HG03457 (cell line): Measurements from ENCODE around the gene LCN9.
"Not testable (repeated sequence)": the region's sequence is repeated elsewhere in the genome, so short reads cannot be mapped to it uniquely, and the experiment has no call there.

Experiments used
- ATAC-seq: cut with Tn5 transposase; IDR thresholded peaks from one replicate; pipeline ENCODE4 v1.9.1; 2021; ENCODE audit warnings: moderate number of reproducible peaks; ENCODE audit not compliant: unreplicated experiment

The LCN9 gene, protein sequence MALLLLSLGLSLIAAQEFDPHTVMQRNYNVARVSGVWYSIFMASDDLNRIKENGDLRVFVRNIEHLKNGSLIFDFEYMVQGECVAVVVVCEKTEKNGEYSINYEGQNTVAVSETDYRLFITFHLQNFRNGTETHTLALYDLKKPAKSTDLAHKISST

DNA sequence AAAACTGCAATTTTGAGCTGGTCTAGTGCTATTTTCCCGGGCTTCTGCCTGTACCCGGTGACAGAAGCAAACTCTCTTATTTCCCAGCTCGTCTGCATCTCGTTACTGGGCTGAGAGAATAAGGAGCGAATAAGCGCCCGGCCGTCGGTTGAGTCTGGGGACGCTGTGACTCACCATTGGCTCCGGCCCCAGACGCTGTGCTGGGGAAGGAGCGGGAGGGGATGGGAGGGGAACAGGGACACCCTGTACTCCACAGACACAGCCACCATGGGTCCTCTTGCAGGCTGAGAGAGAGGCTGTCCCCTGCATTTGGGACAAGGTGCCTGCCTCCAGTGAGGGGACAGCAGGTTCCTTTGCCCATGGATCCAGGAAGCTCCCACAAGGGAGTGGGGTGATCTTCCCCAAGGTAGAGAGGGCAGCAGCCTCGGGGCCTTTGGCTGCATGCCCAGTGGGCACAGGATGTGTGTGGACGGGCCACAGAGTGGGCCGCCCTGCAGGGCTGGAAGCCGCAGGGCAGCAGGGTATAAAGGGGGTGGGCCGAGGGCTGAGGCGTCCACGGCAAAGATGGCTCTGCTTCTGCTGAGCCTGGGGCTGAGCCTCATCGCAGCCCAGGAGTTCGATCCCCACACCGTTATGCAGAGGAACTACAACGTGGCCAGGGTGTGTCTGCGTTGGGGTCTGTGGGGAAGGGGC, at the start of gene LCN9:
Gene LCN9 (plus strand): TSS at position 552 of the 693 bp plus-strand sequence. CDS start 13 bp downstream, at position 565.
- no peak for ATAC-seq

DNA sequence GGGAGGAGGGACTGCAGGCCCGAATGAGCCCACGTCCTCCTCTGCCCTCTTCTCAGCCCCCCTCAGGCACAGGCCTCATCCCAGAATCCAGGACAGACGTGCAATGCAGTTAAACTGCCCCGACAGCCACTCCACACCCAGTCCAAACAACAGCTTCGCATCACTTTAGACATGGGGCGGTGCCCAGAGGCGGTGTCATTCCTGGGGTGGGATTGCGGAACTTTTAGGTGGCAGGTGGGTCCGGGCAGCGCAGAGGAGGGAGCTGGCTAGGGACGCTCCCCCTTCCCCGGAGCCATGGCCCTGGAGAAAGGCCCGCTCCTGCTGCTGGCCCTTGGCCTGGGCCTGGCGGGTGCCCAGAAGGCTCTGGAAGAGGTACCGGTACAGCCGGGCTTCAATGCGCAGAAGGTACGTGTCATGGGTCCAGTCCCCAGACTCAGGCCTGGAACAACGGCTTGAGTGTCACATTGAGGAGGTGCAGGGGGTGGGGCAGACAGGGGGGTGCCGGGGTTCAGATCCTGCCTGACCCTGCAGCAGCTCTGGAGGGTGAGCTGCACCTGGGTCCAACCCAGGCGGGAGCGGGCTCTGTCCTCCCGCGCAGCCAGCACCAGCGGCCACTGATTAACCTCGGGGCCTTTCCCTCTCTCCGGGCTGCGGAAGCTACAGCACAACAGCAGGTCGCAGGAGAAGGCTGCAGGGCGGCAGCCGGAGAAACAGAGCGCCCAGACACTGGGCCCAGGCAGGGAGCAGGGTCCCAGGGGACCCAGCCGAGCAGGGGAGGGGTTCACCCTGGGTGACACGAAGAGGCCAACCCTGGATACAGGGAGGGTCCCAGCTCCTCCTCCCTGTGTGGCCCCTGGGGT, 48.9 kb upstream of the LCN9 start:
- ATAC-seq = no peak

DNA sequence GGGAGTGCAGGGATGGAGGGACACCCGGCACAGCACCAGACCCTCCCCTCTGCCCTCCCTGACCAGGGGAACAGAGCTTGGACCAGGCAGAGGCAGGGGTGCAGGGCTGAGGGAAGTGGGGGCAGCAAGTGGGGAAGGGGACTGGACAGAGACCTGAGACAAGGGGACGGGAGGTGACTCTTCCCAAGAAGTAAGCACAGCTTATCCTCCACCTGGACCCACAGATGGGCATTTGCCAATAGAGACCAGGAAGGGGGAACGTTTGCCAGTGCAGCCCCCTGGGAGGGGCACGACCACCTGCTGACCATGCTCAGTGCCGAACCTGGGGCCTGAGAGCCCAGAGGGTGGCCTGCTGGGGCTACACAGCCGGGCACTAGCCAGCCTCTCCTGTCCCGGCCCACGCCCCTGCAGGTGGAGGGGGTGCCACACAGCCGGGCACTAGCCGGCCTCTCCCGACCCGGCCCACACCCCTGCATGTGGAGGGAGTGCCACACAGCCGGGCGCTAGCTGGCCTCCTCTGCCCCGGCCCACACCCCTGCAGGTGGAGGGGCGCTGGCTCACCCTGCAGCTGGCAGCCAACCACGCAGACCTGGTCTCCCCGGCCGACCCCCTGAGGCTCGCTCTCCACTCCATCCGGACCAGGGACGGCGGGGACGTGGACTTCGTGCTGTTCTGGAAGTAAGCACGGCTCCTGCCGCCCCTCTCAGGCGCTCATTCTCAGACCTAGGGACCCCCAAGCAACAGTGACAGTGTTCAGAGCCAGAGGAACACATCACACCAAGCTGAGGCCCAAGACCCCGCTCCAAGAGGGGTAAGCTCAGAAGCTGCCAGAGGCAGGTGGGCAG, 48.1 kb upstream of the LCN9 start:
- no peak for ATAC-seq

DNA sequence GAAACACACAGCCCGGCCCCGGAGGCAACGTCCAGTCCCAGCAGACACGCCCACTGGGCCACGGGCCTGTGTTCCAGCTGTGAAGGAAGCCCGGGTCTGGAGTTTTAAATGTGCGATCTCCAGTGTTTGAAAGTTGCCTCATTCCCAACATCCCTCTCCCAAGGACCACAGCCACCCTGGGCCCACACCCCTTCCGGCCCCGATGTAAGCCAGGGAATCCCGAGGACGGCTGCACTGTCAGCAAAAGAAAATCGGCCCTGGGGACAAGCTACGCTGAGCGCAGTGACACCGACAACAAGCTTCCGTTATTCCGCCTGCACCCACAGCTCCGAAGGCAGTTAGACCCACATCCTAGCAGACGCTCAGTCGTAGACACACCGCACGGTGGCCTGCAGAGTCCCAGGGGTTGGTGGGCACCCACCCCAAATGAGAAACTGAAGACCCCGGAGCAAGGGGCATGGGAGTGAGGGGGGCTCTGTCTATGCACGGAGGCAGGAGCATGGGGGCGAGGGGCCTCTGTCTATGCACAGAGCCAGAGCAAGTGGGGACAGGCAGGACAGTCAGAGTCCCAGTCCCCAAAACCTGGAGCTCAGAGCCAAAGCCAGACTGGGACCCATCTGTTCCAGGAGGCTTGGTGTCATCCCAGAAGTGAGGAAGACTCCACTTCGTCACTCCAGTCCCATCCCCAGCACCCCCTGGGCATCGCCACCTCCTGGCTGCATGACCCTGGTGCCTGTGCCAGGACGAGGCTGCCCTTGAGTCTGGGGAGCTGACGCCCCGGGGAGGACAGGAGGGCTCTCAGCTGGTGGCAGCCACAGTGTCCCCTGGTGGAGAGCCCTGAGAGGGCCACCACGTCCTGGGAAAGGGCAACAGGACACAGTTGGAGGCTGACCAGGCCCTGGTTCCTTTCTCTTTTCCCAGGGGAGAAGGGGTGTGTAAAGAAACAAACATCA, 47.2 kb upstream of the LCN9 start:
- ATAC-seq = no peak

DNA sequence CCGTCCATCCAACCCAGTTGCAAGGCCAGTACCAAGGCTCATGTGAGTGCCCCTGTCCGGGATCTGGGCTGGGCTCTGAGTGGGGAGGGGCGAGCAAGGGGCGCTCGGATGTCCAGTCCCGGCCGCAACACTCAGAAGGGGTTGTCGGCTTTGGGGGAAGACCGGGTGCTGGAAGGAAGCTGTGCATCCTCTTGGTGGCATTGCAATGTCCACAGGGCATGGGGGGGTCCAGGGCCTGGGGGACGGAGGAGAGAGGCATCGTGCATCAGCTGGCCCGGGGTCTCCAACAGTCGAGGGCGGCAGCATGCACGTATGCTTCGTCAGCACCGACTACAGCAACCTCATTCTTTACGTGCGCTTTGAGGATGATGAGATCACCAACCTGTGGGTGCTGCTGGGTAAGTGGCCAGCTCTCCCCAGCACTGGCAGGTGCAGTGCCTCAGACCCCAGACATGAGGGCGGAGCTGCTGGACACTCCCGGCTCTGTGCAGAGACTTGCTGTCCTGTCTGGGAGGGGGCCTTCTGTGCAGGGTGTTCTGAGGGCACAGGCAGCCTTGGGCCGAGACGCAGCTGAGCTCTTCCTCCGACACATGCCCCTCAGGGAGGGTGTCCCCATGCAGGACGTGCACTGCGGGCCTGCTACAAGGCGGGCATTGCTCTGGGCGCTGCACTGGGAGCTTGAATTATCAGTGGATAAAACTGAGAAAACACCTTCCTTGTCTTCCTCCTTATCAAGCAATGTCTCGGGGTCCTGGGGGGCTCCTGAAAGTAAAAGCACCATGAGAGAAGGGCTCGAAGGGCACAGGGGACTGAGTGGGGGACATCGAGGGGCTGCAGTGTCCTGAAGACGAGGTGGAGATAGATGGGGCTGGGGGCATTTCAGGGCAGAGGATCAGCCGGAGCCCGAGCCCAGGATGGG, 46.2 kb upstream of the LCN9 start:
- ATAC-seq = no peak

DNA sequence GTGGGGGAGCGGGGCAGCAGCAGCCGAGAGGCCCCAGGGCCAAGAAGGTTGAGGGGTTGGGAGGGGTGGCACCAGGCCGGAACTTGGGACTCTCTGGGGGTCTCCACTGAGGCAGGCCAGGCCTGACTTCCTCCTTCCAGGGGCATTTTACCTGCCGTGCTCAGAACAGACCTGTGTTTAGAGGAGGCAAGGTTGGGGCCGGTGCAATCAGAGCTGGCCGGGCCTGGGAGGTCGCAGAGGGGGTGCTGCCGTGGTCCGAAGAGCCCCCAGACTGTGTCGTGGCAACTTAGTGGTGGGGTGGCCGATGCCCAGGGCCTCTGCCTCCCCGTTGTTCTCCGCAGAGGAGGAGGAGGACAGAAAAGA, 45.6 kb upstream of the LCN9 start:
- no peak for ATAC-seq

DNA sequence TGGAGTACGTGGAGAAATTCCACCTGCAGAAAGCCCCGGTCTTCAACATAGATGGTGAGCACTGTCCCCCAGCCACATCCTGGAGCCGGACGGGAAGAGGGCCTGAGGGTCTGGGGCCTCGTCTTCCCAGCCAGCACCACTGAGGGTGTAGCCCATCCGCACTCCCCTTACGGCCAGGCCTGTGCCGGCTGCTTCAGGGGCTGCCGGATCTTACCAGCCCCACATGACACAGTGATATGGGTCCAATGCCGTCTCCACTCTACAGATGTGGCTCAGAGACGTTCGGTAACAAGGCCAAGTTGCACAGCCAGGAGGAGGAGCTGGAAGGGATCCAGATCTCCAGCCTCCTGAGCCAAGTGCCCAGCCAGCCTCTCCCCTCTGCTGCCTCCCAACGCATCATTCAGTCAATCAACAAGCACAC, 45.1 kb upstream of the LCN9 start:
- ATAC-seq = no peak

DNA sequence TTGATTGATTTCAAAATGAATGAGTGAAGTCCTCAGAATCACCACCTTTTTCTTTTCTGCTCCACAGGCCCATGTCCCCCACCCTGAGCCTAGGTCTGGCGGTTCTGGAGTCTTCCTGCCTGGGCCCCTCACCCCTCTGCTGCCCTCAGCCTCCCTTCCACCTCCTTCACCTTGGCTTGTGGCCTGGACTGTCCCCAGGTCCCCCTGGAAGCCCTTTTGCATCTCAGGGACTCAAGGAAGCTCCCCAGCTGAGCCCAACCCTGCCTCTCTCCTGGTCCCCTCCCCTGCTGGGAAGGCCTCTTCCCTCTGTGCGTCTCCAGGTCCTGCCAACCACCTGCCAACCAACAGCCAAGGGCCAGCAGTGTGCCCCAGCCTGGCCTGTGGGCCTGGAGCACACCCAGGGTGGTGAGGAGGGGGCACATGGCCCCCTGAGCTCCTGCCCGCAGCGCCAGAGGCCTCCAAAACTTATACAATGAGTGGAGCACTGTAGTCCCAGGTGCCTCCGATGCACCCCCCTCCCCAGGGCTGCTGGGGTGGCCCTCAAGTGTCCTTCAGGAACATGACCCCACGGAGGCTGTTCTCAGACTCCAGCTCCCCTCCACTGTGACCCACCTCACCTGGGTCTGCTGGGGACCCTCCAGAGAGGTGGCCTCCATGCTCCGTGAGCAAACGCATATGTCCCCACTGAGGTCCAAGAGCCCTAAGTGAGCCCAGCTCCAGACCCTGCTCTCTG, 44.1 kb upstream of the LCN9 start:
- no peak for ATAC-seq

DNA sequence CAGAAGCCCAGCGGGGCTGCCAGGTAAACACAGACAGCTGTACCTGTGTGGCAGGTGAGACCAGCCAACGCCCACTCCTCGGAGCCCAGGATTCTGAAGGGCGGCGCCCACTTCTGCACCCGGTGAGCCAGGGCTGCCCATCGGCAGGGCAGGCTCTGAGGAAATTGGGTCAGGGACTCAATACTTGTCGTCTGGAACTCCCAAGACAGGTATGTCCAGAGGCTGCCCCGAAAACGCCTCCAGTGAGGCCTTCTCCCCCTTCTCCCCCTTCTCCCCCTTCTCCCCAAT, 43.6 kb upstream of the LCN9 start:
- ATAC-seq = no peak

DNA sequence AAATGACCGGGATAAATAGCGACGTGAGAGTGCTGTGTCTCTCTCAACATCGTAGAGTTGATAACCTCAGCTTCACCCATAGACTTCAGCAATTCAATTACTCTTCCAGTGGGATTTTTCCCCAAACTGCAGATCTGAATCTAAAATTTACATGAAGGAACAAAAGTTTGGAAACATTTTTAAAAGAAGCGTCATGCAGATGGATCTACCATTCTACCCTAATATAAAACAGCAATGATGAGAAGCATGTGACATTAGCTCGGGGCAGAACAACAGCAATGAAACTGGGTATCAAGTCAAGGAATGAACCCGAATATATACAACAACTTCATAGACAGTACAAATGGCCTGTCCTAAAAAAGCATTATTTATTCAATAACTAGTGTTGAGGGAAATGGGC, 42.6 kb upstream of the LCN9 start:
- no peak for ATAC-seq

DNA sequence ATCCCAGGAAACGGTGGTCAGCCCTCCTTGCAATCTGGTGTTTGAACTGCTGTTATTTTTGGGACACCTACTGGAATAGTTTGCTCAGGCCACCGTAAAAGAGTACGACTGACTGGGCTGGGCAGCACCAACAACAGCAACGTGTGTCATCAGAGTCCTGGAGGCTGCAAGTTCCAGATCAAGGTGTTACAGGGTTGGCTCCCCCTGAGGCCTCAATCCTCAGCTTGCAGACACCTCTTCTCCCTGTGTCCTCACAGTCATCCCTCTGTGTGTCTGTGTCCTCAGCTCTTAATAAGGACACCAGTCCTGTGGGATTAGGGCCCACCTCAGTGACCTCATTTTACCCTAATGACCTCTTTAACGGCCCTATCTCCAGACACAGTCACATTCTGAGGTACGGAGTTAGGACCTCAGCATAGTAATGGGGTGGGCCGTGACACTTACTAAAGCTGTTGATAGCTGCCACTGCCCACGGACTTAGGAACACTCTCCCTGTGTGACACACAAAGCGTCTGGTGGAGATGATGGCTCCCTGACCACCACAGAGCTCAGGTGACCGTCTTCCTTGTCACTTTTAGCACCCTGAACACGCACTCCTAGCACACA, 40.6 kb upstream of the LCN9 start:
- no peak for ATAC-seq

DNA sequence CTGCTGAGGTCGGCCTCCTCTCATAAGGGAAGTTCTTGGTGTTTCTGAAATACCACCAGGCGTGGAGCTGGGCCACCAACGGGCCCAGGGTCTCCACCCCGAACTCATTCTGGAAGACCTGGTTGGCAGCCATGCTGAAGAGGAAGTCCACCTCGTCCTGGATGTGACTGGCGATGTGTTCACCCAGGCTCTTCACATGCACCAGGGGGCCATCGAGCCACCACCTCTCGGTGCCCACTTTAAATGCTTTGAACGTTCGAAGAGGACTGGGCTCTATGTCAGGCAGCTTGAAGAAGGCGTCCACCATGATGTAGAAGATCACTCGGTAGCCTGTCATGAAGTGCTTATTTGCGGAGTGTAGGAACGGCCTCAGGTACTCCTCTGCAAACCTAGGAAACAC, 38.8 kb upstream of the LCN9 start:
- ATAC-seq = no peak

DNA sequence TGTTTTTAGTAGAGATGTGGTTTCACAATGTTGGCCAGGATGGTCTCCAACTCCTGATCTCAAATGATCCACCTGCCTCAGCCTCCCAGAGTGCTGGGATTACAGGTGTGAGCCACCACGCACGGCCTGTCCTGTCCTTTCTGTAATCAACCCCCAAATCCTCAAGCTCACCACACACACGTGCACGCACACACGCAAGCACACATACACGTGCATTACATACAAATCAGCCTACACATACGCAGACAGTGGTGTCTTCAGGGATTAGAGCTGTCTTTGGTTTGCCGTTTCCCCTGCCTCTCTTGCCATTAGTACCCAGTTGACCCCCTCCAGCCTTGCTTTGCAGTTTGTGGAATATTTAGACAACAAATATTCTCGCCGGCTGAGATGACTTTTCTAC, 30.3 kb upstream of the LCN9 start:
- no peak for ATAC-seq

DNA sequence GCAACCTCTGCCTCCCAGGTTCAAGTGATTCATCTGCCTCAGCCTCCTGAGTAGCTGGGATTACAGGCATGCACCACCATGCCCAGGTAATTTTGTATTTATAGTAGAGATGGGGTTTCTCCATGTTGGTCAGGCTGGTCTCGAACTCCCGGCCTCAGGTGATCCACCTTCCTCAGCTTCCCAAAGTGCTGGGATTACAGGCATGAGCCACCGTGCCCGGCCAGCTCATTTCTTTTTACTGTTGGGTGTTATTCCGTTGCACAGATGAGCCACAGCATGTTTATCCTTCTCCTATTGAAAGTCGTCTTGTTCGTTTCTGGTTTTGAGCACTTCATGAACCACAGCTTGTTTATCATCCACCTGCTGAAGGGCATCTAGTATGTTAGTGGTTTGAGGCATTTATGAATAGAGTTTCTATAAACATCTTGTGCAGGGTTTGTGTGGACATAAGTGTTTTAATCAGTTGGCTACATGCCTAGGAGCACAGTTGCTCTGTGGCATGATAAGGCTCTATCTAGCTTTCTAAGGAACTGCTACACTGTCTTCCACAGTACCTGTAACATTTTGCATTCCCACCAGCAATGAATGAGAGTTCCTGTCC, 26.1 kb upstream of the LCN9 start:
- ATAC-seq = not testable (repeated sequence)

DNA sequence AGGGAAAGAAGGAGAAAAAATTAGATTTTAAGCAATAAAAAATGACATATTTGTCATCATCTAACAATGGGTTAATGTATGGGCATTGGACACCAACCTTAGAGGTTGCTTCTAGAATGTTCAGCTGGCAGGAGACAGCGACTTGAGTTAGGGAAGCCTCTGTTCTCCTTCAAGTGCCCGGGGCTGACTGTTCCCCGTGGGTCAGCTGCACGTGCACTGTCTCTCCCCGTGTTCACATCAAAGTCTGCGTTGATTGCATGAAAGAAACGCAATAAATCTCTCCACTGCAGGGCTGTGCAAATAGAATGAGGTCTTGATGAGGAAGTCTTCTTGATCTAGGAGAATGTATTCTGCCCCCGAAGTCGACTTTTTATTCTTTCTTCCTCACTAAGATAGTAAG, 23.9 kb upstream of the LCN9 start, which contains the start of gene GLT6D1:
Gene GLT6D1 (minus strand): TSS at position 345 of the 400 bp plus-strand sequence. CDS start 353 bp downstream, outside the sequence.
- no peak for ATAC-seq

DNA sequence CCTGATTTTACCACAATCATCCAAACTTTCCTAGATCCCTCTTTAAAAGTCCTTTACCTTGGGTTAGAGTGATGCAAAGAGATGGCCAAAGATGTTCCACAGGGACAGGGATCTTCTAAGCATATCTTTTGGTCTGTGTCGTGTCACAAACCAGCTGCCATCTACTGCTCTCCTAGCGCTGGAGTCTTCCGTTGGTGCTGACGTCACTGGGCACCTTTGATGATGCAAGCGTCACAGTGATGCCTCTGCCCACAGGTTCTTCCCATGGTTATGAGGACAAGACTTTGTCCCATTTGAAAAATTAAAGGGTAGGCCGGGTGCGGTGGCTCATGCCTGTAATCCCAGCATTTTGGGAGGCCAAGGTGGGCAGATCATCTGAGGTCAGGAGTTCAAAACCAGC, 22.1 kb upstream of the LCN9 start:
- ATAC-seq = no peak

DNA sequence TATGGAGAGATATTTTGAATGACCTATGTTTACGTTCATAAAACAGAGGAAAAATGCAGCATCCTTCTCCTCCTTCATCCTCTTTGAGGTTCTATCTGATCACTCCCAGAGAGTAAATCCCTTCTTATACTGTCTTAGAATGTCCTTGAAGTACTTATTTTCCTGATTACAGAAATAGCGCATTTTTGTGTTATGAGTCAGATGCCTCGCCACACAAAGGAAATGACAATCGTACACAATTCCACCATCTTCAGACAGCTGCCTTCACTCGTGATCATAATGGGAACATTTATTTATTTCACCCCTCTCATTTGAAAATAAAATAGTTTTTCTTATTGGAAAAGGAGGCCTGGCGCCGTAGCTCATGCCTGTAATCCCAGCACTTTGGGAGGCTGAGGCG, 21.4 kb upstream of the LCN9 start:
- ATAC-seq = no peak
